GM18907 (cell line): ENCODE results near the gene FIZ1.
A peak's percentile ranks its signal among the peaks of the same experiment; 100 is the strongest.

Source experiments
- ATAC-seq: cut with Tn5 transposase; IDR thresholded peaks from one replicate; pipeline ENCODE4 v1.9.1; 2021; ENCODE audit warnings: mild to moderate bottlenecking, moderate library complexity; ENCODE audit not compliant: unreplicated experiment

Gene FIZ1

DNA sequence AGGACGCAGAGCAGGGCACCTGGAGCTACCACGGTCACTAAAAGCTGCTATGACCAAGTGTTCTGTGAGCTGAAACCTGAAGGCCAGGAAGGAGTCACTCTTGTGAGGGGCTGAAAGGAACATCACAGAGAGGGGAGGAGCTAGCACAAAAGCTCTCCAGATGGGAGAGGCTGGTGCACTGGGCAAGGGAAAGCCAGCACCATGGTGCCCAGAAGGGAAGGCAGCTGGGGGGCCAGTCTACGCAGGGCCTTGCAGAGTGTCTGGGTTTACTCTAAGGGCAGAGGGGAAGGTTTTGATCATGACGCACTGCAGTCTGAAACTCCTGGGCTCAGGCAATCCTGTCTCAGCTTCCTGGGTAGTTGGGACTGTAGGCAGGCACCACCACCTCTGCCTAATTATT is 37.4 kb upstream of the FIZ1 start:
- no peak for ATAC-seq

DNA sequence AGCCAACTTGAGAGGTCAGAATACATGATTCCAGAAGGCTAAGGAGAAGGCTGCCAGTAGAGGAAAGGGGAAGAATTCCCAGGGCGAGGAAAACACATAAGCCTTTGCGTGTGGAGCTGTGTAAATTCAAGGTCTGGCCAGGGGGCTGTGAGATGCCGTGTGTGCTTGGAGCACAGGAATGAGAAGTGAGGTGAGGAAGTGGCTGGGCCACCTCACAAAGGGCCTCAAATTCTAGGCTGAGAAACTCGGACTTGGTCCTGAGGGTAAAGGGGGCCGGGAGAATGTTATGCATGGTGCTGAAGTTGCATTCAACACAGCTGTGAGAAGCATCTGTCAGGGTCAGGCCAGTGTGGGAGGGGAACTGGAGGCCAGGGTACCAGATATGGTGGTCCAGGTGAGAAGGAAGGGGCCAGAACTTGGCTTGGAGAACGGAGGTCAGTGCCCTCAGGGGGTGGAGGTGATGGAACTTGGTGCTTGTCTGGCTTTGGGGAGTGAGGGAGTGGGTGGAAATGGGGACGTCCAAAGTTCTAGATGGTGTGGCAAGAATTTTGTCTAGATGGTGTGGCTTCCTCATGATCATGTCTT is 36.6 kb upstream of the FIZ1 start:
- no peak for ATAC-seq

DNA sequence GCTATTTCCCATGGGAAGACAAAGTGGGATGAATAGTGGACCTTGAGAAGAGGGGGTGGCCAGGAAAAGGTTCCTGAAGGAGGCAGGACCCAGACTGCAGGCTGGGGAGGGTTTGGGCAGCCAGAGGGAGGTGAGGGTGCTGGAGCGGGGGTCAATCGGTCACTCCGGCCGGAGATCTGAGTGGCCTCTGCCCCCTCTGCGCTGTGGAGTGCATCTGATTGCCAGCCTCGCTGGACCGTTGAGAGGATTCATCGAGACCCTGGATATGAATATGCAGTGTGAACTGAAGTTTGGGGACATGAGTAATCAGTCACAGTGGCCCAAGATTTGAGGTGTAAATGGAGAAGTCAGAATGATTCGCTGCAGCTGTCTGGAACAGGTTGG is 36.0 kb upstream of the FIZ1 start:
- ATAC-seq = no peak

DNA sequence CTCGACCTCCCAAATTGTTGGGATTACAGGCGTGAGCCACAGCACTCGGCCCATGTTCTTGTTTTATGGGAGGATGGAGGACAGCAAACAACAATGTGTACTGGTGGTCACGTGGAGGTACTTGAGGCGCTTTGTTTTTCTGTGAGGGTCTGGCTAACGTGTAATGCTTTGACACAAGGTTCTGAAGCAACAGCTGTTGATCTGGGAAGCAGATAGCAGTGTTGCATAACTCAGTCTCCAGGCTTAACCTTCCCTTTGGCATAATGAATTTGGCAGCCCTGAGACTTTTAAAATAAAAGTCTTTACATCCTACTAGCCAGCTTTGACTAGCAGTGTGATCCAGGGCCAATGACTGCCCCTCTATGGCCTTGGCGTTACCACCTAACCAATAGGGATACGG is 34.5 kb upstream of the FIZ1 start:
- ATAC-seq = no peak

DNA sequence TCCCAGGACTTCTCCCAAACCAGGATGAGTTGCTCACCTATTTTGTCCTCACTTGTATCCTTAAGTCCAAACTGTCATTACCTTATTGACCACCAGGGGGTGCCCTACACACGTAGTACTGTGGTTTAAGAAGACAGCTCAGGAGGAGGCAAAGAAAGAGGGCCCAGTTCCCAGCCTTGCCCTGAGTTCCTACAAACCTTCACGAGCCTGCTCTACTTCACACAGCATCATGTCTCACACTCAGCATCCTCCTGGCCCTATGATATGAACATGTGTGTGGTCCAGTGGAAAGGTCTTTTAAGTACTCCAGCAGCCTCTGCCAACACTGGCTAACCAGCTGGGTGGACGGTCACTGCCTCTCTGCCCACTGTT is 33.1 kb upstream of the FIZ1 start:
- no peak for ATAC-seq

DNA sequence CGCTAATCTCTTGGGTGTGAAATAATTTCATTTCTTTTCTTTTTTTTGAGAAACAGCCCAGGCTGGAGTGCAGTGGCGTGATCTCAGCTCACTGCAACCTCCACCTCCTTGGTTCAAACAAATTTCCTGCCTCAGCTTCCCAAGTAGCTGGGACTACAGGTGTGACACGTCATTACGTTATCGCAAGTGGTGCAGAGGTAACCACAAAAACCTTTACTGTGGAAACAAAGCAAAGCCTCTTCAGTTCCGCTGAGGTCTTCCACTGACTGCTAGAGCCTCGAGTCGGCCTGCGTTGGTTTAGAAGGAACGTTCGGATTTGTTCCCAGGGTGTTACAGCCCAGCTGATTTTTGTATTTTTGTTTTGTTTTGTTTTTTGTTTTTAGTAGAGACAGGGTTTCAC is 27.0 kb upstream of the FIZ1 start:
- ATAC-seq = no peak

DNA sequence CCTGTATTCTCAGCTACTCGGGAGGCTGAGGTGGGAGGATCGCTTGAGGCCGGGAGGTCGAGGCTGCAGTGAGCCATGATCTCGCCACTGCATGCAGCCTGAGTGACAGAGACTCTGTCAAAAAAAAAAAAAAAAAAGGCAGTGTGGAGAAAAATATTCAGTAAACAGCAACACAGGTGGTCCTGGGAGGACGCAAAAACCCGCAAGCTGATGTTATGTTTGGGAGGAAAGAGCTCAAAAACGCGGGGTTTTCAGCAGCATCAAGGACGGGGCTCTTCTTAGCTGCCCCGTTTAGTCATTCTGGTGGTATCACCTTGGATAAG is 25.6 kb upstream of the FIZ1 start:
- no peak for ATAC-seq

DNA sequence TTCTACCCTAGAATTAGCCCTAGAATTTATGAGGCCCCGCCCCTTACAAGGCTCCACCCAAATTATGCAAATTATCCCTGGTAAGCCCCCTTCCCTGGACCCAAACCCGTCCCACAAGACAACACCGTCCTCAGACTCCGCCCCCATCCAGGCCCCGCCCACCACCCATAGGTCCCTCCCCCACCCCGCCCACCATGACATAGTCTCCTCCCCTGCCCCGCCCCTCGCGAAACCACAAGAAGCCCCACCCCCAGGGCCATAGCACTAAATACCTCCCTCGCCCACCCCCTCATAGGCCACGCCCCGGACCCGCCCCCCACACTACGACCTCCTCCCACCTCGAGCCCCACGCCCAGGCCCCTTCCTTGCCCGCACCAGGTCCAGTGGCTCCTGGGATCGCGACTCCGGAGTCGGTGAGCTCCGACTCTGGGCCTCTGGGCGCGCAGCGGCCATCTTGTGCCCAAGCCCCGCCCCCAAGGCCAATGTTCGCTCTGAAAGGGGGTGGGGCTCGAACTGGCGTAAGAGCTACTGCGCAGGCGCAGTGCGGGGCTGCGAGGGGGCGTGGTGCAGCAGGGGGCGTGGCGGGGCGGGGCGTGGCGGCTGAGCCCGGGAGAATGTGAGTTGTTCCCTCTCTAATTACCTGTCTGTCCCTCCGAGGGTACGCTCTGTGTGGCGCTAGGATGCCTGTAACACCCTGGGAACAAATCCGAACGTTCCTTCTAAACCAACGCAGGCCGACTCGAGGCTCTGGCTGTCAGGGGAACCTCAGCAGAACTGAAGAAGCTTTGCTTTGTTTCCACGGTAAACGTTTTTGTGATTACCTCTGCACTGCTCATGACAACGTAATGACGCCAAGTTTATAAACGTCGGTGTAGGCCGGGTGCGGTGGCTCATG is 25.0 kb upstream of the FIZ1 start, which contains the start of gene ZNF784:
Gene ZNF784 (minus strand): TSS at position 458 of the 895 bp plus-strand sequence. CDS start 5 bp downstream, at position 453.
- peak; percentile 50 for ATAC-seq

DNA sequence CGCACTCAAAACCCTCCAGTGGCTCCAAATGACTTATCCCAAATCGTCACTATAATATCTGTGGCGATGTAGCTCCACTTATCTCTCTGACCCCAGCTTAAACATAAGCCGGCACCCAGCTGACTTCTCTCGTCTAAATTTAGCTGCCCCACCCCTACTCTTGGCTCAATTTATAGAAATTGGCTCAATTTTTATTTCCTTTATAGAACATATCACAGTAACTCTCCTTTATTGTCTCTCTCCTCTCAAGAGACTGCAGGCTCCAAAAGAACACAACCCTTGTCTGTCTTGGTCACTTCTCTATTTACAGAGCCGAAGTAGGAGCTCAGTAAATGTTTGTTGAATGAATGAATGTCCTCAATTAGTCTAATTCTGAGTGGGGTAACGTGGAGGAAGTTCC is 24.2 kb upstream of the FIZ1 start:
- ATAC-seq = no peak

DNA sequence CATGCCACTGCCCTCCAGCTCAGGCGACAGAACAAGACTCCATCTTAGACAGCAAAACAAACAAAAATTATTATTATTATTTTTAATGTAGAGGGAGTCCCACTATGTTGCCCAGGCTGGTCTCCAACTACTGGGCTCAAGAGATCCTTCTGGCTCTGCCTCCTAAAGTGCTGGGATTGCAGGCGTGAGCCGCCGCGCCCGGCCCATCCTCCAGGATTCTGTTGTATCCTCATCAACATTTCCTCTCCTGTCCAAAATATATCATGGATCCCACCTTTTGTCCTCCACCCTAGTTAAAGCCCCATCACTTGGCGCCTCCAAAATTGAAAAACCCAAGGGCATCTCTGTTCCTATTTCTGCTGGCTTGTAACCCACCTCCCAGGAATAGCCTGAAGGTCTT is 23.8 kb upstream of the FIZ1 start:
- no peak for ATAC-seq

DNA sequence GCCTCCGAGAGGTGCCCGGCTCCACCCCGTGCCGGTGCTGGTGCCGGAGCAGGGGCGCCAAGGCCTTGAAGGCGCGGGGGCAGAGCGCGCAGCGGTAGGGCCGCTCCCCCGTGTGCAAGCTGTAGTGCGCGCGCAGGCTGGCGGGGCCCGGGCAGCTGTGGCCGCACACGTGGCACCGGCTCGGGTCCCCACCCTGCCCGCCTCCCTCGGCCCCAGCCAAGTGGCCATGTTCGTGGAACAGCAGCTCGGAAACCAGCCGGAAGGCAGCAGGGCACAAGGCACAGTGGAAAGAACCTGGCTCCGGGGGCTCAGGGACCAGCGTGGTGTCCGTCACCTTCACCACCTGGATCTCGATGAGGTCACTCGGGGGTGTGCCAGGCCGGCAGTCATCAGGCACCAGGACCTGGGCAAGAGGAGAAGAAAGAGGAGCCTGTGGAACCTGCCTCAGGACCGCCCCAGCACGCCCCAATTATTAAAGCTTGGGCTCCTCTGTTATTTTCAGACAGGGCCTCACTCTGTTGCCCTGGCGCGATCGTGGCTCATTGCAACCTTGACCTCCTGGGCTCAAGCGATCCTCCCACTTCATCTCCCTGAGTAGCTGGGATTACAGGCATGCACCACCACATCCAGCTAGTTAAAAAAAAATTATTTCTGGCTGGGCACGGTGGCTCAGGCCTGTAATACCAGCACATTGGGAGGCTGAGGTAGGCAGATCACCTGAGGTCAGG is 23.1 kb upstream of the FIZ1 start:
- no peak for ATAC-seq

DNA sequence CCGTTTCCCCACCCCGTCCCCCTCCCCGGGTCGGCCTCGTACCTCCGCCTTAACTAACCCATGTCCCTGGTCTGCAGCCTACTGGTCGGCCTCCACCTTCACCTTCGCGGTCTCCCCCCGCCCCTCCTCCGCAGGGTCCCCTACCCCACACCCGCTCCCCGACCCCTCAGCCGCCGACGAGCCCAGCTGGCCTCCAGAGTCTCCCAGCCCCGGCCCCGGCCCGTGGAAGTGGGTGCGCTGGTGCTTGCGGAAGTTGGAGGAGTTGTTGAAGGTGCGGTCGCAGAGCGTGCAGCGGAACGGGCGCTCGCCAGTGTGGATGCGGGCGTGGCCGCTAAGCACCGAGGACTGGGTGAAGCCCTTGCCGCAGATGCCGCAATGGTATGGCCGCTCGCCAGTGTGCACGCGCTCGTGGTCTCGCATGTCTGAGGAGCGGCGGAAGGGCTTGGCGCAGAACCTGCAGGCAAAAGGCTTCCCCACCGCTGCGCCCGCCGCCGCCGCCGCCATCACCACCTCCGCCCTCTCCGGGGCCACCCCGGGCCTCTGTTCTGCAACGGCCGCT is 22.4 kb upstream of the FIZ1 start:
- no peak for ATAC-seq

DNA sequence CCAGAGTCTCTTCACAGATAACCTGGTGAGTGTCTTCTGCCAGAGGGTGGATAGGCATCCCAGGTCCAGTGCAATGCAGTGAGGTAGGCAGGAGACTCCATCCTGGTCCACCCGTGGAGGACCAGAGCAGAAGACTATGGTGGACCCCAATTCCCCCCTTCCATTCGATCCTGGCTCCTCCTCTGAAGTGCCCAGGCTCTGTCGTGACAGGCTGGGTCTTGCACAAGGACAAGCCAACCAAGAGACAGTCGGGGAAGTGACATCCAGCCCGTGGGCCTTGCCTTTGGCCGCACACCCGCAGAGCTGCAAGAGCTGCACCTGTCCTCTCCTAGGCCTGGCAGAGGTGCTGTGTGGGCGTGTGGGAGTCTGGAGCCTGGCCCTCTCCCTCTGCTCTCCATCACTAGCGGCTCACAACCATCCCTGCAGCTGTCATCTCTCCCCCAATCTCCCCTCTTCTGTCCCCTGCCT is 21.9 kb upstream of the FIZ1 start:
- ATAC-seq = no peak

DNA sequence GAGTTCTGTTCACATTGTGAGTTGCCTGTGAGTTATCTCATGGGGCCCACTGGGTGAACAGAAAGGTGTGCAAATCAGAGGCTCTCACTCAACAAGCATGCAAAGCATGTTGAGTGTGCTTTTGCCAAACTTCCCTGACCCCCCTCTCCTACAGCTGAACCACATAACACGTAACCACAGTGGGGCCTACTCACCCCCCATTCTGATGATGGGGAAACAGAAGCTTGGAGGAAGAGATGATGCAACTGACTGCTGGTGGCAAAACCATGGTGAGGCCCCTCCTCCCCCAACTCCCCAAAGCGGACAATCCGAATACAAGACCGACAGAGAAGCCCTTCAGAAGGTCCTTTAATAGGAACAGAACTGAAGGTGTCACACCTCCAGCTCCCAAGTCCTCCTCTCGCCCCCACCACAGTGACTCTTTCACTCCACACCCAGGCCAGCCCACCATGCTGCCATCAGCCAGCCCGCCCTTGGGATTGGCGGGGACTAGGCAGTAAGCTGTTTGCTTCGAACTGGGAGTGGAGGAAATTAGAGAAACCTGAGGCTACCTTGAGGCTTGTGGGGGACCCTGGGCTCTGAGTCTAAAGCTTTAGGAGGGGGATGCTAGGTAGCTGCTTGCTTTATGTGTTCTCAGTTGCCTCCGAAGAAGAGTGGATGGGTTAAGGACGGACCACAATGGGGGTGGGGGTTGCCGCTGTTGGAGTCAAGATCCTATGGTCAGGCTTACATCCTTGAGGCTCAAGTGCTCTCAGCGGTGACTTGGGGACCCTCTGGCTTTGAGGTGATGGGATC is 21.3 kb upstream of the FIZ1 start:
- no peak for ATAC-seq

DNA sequence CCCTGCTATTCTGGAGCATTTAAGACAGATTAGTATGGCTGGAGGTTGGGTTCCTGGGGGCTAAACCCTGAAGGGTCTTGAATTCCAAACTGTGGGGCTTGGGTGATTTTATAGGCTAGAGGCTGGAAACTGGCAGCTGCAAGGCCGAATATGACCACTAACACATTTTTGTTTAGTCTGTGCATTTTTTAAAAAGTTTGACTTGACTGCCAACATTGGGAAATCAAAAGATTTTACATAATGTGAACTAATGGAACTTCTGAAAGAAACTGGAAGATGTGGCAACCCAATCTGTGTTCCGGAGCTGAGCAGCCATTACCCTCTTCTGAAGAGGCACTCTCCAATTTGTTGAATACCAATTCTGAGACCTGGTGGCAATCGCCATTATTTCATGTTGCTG is 20.0 kb upstream of the FIZ1 start:
- ATAC-seq = no peak

DNA sequence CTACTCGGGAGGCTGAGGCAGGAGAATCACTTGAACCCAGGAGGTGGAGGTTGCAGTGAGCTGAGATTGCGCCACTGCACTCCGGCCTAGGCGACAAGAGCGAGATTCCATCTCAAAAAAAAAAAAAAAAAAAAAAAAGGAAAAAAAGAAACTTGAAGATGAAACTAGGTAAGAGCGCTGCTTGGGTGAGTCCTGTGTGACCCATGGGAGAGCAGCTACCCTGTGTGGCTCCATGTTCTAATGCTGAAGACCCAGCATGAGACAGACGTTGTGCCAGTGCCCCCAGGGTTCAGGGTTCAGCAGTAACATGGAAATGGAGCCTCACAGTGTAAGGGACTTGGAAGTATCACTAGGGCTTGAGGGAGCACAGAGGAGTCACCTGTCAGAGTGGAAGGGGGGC is 19.1 kb upstream of the FIZ1 start:
- ATAC-seq = no peak

DNA sequence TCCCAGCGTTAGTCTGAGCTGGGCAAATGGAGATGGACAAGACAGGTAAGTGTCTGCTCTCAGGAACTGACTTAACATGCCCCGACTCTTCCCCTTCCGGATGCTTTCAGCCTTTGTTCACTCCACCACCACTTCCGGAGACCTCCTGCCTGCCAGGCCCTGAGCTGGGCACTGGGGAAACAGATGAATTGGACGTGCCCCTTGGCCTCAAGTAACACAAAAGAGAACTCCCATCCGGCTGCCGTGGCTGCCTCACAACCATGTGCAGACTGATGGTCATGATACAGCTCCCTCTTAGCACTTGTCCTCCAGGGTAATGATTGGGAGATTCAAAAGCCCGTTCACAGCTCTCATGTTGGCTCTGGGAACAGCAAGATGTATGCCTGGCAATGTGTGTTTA is 18.1 kb upstream of the FIZ1 start:
- no peak for ATAC-seq

DNA sequence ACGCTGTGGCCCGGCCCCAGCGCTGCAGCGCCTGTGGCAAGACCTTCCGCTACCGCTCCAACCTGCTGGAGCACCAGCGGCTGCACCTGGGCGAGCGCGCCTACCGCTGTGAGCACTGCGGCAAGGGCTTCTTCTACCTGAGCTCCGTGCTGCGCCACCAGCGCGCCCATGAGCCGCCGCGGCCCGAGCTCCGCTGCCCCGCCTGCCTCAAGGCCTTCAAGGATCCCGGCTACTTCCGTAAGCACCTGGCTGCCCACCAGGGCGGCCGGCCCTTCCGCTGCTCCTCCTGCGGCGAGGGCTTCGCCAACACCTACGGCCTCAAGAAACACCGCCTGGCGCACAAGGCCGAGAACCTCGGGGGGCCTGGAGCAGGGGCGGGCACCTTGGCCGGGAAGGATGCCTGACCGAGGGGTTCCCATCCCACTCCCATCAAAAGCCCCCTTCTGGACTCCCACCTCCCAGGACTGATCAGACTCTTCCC is 17.1 kb upstream of the FIZ1 start:
- ATAC-seq = no peak

DNA sequence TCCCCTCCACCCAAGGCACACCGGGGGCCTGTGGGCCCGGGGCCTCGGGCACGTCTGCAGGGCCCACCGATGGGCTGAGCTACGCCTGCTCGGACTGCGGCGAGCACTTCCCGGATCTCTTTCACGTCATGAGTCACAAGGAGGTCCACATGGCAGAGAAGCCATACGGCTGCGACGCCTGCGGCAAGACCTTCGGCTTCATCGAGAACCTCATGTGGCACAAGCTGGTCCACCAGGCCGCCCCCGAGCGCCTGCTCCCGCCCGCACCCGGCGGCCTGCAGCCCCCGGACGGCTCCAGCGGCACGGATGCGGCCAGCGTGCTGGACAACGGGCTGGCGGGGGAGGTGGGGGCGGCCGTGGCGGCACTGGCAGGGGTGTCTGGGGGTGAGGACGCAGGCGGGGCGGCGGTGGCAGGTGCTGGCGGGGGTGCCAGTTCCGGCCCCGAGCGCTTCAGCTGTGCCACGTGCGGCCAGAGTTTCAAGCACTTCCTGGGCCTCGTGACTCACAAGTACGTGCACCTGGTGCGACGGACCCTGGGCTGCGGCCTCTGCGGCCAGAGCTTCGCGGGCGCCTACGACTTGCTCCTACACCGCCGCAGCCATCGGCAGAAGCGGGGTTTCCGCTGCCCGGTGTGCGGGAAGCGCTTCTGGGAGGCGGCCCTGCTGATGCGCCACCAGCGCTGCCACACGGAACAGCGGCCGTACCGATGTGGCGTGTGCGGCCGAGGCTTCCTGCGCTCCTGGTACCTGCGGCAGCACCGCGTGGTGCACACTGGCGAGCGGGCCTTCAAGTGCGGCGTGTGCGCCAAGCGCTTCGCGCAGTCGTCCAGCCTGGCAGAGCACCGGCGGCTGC is 16.5 kb upstream of the FIZ1 start:
- no peak for ATAC-seq
